Parathyroid adenoma (tissue), 2 donors: Measurements from ENCODE around the gene CEP104.
A peak's percentile ranks its signal among the peaks of the same experiment; 100 is the strongest.

Source experiments
- H2AFZ ChIP-seq: fragments of 300-600 bp; sonication (generic); one replicate; pipeline ENCODE4 v1.7.0; 2017; ENCODE audit warnings: antibody characterized with exemption, mild to moderate bottlenecking
- H3K27ac ChIP-seq: fragments of 300-600 bp; sonication (generic); one replicate; pipeline ENCODE4 v1.7.0; 2017
- H3K27me3 ChIP-seq: fragments of 300-600 bp; sonication (generic); one replicate; pipeline ENCODE4 v1.7.0; 2017; ENCODE audit warnings: low read length; ENCODE audit not compliant: control insufficient read depth, insufficient read depth
- H3K36me3 ChIP-seq: fragments of 300-600 bp; sonication (generic); one replicate; pipeline ENCODE4 v1.7.0; 2017; ENCODE audit warnings: low read length; ENCODE audit not compliant: control insufficient read depth, insufficient read depth
- H3K4me1 ChIP-seq: fragments of 300-600 bp; sonication (generic); one replicate; pipeline ENCODE4 v1.7.0; 2017; ENCODE audit warnings: control low read depth
- H3K4me2 ChIP-seq: fragments of 300-600 bp; sonication (generic); one replicate; pipeline ENCODE4 v1.7.0; 2017; ENCODE audit warnings: low read length
- H3K4me3 ChIP-seq: fragments of 300-600 bp; sonication (generic); one replicate; pipeline ENCODE4 v1.7.0; 2017; ENCODE audit warnings: low read depth, low read length
- H3K79me2 ChIP-seq: fragments of 300-600 bp; sonication (generic); one replicate; pipeline ENCODE4 v1.7.0; 2017; ENCODE audit warnings: control low read depth
- H3K9ac ChIP-seq: fragments of 300-600 bp; sonication (generic); one replicate; pipeline ENCODE4 v1.7.0; 2017; ENCODE audit warnings: mild to moderate bottlenecking
- H3K9me3 ChIP-seq: fragments of 300-600 bp; sonication (generic); one replicate; pipeline ENCODE4 v1.7.0; 2017; ENCODE audit warnings: low read length; ENCODE audit not compliant: control insufficient read depth
- TF ChIP-seq, protein P1 (sequence below): fragments of 300-600 bp; sonication (generic); IDR thresholded peaks from one replicate; pipeline ENCODE4 v1.7.0; 2017; ENCODE audit warnings: antibody characterized with exemption, mild to moderate bottlenecking
- donor health status: primary hyperparathyroidism.

CEP104 gene

DNA sequence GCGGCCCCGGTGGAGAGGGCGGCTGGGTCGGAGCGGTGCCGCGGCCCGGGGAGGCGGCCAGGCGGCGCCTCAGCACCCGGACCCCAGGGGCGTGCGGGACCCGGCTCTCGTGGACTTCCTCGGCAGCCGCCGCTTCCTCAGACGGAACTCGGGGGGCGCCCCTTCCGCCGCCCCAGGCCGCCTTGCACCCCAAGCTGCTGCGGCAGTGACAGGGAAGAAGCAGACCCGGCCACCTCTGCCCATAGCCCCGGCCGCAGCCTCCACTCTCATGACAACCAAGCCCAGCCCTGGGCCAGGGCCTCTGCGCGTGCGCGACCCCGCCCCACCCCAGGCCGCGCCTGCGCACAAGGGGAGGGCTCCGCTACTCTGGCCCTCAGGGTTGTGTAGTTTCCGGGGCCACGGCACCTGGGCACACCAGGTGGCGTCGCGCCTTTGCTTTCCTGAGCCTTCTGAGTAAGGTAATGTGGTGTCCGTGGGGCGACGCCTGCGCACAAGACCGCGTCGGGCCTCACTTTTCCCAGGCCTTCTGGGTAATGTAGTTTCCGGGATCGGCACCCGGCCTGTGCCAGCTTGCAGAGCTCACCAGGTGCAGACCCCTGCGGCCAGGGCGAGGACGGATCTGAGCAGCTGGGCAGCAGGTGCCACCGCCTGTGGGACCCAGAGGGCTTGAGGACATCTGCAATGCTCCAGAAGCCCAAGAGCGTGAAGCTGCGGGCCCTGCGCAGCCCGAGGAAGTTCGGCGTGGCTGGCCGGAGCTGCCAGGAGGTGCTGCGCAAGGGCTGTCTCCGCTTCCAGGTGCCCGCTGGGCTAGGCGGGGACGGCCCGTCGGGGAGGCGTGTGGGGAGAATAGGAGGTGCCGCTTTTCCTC lies at the start of gene CEP104, which contains the start of gene DFFB:
TSS of gene CEP104 (minus strand) at position 289 of the 868 bp plus-strand sequence. CDS start 4,804 bp downstream, outside the sequence.
TSS of gene DFFB (plus strand) at position 554 of the 868 bp plus-strand sequence. CDS start at position 682, 128 bp downstream.
- peak within 1 kb of the TSS; percentile 95 for H2AFZ ChIP-seq
- H3K4me3 ChIP-seq, result peak within 1 kb of the TSS; percentile 77
- TF ChIP-seq, protein P1, sequence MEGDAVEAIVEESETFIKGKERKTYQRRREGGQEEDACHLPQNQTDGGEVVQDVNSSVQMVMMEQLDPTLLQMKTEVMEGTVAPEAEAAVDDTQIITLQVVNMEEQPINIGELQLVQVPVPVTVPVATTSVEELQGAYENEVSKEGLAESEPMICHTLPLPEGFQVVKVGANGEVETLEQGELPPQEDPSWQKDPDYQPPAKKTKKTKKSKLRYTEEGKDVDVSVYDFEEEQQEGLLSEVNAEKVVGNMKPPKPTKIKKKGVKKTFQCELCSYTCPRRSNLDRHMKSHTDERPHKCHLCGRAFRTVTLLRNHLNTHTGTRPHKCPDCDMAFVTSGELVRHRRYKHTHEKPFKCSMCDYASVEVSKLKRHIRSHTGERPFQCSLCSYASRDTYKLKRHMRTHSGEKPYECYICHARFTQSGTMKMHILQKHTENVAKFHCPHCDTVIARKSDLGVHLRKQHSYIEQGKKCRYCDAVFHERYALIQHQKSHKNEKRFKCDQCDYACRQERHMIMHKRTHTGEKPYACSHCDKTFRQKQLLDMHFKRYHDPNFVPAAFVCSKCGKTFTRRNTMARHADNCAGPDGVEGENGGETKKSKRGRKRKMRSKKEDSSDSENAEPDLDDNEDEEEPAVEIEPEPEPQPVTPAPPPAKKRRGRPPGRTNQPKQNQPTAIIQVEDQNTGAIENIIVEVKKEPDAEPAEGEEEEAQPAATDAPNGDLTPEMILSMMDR, result peak; percentile 38
- peaks cover 5% of the 10 kb centered on the region for H3K4me1 ChIP-seq
- peak within 1 kb of the TSS; percentile 86 for H3K4me2 ChIP-seq
- H3K9ac ChIP-seq, result no peak within 1 kb of the TSS
- no peaks in the 10 kb centered on the region for H3K9me3 ChIP-seq
- no peaks in the 10 kb centered on the region for H3K27me3 ChIP-seq
- H3K79me2 ChIP-seq, result peaks cover 9% of the 10 kb centered on the region
- peak within 1 kb of the TSS; percentile 75 for H3K27ac ChIP-seq
- H3K36me3 ChIP-seq, result no peaks in the 10 kb centered on the region

DNA sequence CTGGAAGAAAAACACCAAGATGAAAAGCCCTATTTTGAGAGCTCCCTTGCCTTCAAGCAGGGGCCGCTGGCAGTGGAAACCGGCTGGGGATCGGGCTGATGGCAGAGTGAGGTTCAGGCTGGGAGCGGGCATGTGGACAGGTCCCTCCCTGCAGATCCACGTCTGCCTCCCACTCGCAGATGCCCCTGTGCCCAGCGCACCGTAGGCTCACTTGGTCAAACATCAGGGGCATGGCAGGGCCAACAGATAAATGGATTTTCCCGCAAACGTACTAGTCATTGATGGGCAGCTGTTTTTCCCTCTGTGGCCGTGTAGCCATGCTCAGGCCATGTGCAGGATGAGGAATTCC lies 49.6 kb upstream of the CEP104 start:
- H3K9ac ChIP-seq, result no peak overlapping the region
- H3K36me3 ChIP-seq, result no peaks in the 10 kb centered on the region
- H3K27me3 ChIP-seq, result no peaks in the 10 kb centered on the region
- no peaks in the 10 kb centered on the region for H3K9me3 ChIP-seq
- no peak overlapping the region for H2AFZ ChIP-seq
- no peak overlapping the region for H3K27ac ChIP-seq
- H3K4me1 ChIP-seq, result no peaks in the 10 kb centered on the region
- H3K79me2 ChIP-seq, result no peaks in the 10 kb centered on the region
- no peak overlapping the region for H3K4me3 ChIP-seq
- no peak overlapping the region for H3K4me2 ChIP-seq
- TF ChIP-seq, protein P1, result no peak

DNA sequence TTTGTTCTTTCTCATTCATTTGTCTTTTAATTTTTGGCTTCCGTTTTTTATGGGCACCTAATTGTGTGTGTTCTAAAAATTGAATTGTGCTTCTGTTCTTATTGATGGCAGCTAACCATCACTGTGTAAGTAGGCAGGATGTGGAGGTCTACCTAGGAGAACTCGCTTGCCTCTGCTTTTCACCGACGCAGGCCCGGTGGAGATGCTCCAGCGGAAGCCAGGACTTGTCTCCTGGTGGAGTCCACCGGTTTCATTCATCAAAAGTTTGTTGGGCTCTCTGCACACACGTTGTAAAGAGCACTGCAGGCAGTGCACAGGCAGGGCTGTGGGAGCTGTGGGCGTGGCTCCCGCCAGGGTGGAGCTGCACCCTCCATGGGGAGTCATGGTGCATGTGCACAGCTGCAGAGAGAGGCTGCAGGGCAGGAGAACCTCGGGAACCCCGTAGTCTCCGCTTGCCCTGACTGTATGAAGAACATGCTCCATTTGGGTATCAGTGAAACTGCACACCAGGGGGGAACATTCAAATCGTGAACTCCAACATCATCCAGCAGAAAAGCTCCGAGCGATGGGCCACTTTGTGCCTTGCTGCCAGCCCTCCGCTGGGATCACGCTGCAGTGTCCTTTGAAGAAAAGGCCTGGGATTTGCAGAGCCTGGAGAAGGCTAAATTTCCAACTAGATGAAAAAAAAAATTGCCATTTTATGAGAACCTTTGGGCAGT lies 49.1 kb upstream of the CEP104 start:
- H2AFZ ChIP-seq, result no peak overlapping the region
- no peaks in the 10 kb centered on the region for H3K4me1 ChIP-seq
- H3K27ac ChIP-seq, result no peak overlapping the region
- no peaks in the 10 kb centered on the region for H3K36me3 ChIP-seq
- no peak overlapping the region for H3K4me3 ChIP-seq
- no peaks in the 10 kb centered on the region for H3K27me3 ChIP-seq
- TF ChIP-seq, protein P1, result no peak
- no peaks in the 10 kb centered on the region for H3K79me2 ChIP-seq
- no peaks in the 10 kb centered on the region for H3K9me3 ChIP-seq
- H3K4me2 ChIP-seq, result no peak overlapping the region
- no peak overlapping the region for H3K9ac ChIP-seq

DNA sequence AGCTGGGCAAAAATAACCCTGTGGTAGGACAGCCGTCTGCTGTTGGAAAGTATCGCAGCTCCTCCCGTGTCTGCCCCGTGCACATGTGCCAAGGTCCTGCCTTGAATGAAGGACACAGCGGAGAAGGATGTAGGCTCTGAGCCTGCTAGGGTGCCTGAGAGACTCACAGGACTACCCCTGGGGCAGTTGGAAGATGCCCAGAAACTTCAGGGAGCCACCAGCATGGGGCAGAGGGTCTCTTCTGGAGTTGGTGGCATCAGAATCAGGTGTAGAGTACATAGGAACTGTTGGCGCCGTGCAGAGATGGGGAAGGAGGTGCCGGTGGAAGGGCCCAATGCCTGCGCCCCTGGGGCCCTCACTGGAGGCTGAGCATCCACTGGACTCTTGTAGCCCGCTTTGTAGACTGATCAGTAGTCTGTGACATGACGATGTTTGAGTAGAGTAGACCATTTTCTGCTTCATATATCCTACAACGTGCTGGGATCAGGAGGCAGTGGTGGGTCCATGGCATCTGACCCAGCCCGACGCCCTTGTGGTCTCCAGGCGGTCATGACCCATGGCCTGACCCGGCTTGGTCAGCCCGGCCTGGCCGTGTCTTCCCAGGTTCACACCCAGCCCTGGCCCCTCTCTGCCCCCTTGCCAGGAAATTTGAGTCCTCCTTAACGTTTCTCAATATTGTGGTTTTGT lies 48.4 kb upstream of the CEP104 start:
- H2AFZ ChIP-seq, result no peak overlapping the region
- H3K27ac ChIP-seq, result no peak overlapping the region
- H3K79me2 ChIP-seq, result no peaks in the 10 kb centered on the region
- no peak overlapping the region for H3K4me3 ChIP-seq
- no peaks in the 10 kb centered on the region for H3K9me3 ChIP-seq
- no peaks in the 10 kb centered on the region for H3K4me1 ChIP-seq
- H3K9ac ChIP-seq, result no peak overlapping the region
- no peaks in the 10 kb centered on the region for H3K36me3 ChIP-seq
- H3K4me2 ChIP-seq, result no peak overlapping the region
- no peaks in the 10 kb centered on the region for H3K27me3 ChIP-seq
- TF ChIP-seq, protein P1, result no peak
